Smooth muscle cell of the brain vasculature (primary cell): Measurements from ENCODE around the gene TEX2.
A peak's percentile ranks its signal among the peaks of the same experiment; 100 is the strongest.

Experiments used
- DNase-seq: peaks from one replicate; pipeline ENCODE4 v3.0.0-alpha.2; 2012; ENCODE audit warnings: low read depth, low spot score

TEX2 gene, protein sequence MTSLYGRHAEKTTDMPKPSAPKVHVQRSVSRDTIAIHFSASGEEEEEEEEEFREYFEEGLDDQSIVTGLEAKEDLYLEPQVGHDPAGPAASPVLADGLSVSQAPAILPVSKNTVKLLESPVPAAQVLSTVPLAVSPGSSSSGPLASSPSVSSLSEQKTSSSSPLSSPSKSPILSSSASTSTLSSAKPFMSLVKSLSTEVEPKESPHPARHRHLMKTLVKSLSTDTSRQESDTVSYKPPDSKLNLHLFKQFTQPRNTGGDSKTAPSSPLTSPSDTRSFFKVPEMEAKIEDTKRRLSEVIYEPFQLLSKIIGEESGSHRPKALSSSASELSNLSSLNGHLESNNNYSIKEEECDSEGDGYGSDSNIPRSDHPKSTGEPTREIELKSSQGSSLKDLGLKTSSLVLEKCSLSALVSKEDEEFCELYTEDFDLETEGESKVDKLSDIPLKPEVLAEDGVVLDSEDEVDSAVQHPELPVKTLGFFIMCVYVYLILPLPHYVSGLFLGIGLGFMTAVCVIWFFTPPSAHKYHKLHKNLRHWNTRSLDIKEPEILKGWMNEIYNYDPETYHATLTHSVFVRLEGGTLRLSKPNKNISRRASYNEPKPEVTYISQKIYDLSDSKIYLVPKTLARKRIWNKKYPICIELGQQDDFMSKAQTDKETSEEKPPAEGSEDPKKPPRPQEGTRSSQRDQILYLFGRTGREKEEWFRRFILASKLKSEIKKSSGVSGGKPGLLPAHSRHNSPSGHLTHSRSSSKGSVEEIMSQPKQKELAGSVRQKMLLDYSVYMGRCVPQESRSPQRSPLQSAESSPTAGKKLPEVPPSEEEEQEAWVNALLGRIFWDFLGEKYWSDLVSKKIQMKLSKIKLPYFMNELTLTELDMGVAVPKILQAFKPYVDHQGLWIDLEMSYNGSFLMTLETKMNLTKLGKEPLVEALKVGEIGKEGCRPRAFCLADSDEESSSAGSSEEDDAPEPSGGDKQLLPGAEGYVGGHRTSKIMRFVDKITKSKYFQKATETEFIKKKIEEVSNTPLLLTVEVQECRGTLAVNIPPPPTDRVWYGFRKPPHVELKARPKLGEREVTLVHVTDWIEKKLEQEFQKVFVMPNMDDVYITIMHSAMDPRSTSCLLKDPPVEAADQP

DNA sequence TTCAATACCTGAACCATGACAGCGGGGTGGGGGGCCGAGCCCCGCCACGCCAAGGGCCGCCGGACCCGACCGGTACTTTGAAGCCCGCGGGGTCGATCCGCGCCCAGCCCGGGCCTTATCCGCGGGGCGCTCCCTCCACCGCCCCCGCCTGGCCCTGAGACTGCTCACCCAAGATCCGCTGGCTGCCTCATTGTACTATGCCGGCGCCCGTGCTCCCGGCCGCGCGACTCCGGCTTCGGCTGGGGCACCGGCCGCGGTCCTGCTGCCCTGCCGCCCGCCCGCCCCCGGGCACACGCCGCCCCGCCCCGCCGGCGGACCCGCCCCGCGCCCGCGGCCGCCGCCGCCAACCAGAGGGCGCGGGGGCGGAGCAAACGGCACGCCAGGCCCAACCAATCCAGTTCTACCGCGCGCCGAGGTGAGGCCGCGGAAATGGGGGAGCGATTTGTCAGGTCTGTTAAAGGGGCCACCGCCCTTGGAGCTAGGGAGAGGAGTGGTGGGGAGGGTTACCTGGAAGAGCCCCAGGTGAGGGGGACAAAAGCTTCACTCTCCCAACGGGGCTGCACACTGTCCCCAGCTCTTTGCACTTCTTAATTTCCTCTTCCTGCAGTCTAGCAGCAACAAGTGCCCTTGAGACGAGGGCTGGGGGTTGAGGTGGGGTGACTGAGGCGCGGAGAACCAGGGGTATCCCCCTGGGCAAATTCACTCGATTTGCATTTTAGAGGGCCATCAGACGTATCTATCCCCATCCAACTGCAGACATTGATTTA is at the start of gene TEX2:
TEX2 (minus strand) TSS at position 261 of the 767 bp plus-strand sequence. CDS start 49,043 bp downstream, outside the sequence.
- DNase-seq: peak; percentile 40

DNA sequence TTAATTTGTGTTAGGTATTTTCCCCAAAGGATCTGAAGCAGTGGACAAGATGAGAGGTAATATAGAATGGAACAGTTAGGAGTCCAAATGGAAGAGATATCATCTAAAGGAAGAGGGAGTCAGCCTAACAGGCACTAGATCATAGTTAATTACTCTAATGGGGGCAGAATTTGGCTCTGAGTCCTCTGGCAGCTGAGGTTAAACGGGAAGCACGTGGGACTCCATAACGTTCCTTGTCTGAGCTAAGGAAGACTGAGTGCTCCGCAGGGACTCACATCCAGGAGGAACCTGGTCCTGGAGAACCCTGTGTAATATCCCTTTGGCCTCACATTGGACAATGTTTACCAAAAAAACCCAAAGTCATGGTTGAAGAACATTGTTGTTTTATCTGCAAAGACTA is 46.6 kb upstream of the TEX2 start:
- DNase-seq: no peak

DNA sequence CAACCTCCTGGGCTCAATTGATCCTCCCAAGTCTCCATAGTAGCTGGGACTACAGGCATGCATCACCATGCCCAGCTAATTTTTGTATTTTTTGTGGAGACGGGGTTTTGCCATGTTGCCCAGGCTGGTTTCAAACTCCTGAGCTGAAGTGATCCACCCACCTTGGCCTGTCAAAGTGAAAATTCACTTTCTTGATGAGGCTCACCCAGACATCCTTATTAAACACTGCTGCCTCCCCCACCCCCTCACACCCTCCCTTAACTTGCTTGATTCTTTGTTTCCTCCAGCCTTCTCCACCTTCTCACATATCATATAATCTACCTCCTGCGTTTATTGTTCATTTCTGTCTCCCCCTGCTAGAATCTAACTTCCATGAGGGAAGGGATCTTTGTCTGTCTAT is 46.0 kb upstream of the TEX2 start:
- no peak for DNase-seq

DNA sequence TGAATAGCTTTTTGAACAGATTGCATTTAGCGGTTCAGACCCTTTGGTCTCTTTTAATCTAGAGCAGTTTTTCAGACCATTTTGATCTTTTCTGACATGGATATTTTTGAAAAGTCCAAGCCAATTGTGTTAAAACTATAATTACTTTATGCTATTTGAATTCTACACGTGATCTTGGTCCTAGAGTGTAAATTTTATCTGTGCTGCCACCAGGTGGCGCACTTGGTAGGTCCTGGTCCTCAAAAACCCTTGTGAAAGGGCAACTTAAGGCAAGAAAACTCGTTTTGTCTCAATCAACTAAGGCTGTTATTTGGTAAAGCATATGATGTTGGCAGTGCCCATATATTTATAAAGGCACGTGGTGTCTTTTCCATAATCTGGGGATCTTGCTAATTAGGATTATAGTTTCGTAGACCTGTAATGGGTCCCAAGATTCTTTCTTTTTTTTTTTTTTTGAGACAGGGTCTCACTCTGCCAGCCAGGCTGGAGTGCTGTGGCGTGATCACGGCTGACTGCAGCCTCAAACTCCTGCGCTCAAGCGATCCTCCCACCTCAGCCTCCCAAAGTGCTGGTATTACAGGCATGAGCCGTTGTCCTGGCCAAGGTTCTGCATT is 43.9 kb upstream of the TEX2 start:
- DNase-seq: peak; percentile 61

DNA sequence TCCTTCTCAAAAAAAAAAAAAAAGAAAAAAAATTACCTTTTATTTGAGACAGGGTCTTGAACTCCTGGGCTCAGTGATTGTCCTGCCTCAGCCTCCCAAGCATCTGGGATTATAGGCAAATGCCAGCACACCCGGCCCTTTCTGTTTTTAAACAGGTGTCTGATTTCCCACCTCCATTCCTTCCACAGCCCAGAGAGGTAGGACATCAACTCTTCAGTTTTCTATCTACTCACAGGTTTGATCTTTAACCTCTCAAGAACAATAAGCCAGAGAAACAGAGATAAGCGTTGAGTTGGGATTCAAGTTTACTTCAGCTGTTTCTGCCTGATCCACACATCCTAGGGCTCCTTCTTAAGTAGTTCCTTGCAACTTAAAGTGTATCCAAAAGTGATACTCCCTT is 41.5 kb upstream of the TEX2 start:
- DNase-seq: no peak

DNA sequence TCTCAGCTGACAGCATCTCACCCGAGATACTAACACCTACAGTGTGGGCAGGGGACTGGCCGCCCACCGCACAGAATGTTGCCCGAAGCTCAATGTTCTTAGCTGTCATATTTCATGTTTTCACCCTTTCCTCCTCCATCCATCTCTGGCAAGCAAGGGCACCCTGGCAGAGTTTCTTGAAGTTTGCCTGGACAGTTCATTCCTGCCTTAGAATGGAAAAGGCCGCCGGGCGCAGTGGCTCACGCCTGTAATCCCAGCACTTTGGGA is 37.6 kb upstream of the TEX2 start:
- no peak for DNase-seq

DNA sequence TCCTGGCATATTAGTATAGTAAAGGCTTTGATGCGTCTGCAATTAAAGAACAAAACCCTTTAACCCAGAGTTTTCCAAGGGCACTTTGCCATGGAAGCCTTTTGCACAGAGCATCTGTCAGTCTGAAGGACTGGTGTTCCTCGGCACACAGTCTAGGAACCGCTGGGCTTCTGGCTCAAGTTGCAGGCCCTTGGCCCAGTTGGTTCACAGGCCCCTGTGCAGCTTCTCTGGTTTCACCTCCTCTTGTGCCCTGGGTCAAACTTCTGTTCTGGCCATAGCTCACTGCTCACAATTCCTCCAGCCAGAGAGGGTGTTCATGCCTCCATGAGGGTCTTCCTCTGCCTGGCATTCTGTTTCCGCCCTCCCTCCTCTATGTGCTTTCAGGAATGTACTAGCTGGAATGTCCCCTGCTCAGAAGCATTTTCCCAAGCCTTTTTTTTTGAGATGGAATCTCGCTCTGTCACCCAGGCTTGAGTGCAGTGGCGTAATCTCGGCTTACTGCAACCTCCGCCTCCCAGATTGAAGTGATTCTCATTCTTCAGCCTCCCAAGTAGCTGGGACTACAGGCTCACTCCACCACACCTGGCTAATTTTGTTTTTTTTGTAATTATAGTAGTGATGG is 34.5 kb upstream of the TEX2 start:
- DNase-seq: no peak

DNA sequence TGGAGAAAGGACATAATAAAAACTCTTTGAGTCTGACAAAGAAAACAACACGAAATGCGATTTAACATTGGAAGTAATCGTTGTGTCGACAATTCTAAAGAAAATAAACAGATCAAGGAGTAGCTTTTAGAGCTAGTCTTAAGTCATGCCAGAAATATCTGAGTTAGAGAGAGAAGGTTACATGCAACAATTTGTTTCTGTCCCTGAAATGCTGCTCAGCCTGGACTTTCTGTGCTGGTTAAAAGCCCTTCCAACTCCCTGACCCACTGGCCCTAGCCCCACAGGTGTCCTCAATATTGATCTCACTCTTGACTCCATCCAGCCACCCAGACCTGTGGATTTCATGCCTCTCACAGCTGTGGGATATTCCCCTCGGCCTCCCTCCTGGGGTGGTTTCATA is 33.2 kb upstream of the TEX2 start:
- DNase-seq: peak; percentile 62

DNA sequence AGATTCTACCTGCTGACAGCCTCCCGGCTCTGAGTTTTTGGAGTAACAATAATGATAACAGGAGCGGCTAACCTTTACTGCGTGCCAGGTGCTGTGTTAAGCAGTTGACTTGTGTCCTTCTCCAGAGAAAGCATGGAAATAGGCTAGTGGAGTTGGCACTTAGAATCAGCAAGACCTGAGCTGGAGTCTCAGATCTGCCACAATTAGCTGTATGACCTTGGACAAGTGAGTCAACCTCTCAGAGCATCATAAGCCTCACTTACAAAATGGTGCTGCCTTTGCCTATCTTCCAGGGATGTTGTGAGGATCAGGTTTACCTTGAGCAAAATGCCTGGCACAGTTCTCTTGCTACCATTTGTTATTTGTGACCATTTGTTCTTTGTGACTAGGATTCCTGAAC is 32.1 kb upstream of the TEX2 start:
- DNase-seq: no peak

DNA sequence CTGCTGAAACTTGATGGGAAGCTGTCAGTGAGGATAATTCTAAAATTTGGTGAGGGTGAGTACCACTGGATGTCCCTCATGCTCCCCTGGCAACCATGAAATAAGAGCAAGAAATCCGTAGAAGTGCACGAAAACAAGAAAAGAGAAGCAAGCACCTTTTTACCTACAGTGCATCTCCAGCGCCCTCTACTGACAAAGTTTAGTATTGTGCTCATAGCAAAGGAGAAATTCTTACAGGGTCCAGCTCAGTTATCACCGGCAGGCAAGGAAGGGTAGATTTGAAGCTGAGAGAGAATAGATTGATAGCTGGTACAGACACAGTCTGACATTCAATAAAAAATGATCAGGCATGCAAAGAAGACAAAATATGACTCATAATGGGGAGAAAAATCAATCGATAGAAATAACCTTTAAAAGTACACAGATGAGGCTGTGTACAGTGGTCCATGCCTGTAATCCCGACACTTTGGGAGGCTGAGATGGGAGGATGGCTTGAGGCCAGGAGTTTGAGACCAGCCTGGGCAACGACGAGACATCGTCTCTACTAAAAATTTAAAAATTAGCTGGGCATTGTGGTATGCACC is 28.3 kb upstream of the TEX2 start:
- no peak for DNase-seq

DNA sequence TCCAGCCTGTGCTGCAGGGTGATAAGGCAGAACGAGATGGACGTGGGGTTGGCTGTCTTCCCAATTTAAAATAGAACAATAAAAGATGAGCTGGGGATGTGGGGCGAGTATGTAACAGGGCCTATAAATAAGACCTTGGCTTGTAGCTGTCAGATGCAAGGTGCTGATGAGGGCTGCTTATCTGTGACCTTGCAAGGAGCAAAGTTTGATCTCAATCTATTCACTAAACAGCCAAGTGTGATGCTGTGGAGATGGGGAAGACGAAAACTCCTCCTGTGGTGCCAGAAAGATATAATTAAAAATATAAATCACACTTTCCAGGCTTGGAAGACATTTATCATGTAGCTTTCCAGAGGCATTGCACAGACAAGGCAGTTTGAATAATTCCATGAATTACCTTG is 26.7 kb upstream of the TEX2 start:
- DNase-seq: no peak

DNA sequence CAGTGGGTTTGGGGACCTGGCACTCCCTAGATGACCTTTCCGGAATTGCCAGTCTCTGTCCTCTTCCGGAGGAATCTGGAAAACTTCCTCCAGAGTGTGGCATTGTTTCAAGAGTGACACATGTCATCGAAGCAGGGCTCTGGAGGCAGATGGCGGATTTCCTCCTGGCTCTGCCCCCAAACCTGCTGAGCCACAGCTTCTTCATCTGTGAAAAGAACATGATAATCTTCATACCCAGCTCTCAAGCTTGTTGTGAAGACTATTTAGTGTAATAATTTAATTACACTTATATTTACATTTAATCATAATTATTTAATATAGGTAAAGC is 19.7 kb upstream of the TEX2 start:
- DNase-seq: no peak

DNA sequence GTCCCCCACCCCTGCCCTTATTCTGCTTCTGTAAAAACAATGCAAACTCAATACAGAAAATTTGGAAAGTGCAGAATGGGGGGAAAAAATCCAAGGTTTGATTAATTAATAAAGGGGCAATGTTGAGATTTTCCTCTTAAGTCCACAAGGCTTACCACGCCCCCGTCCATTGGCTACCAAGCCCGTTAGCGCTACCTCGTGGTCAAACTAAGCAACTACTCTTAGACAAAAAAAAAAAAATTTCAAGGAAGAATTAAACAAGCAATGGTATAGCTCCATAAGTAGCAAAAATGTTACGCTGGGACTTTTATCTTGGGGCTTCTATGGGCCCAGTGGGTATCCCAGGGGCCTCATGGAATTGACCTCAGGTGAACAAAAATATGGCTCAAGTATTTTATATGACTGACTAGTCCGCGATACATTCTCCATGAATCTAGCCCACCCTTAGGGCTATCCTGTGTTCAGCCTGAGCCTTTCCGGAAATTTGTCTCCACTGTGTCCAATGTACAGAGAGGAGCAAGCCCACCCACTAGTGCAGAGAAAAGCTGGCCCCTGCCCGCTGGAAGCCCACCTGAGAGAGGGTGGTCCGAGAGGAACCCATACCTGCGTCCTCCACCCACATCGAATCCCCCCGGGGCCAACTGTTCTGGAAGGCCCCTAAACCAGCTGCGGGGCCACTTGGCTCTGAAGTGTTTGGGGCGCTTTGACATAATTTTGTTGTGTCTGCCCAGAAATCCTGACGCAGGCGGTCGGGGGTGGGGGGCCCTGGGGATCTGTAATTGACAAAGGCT is 19.1 kb upstream of the TEX2 start:
- DNase-seq: peak; percentile 57

DNA sequence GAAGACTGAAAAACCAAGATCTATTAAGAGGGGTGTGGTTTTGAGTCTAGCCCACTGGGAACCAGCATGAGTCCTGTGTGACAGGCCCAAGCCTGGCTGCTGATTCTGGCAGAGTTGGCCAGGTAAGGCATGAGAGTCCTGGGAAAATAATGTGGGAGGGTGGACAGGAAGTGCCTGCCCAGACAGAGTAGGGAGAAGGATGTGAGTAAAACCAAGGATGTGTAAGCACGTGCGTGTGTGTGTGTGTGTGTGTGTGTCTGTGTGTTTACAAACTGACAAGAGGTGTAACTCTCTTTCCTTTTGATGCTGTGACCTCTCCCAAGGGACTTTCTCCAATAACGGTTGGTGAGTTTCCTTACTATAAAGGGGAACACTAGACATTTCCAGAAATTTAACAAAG is 15.6 kb upstream of the TEX2 start:
- no peak for DNase-seq

DNA sequence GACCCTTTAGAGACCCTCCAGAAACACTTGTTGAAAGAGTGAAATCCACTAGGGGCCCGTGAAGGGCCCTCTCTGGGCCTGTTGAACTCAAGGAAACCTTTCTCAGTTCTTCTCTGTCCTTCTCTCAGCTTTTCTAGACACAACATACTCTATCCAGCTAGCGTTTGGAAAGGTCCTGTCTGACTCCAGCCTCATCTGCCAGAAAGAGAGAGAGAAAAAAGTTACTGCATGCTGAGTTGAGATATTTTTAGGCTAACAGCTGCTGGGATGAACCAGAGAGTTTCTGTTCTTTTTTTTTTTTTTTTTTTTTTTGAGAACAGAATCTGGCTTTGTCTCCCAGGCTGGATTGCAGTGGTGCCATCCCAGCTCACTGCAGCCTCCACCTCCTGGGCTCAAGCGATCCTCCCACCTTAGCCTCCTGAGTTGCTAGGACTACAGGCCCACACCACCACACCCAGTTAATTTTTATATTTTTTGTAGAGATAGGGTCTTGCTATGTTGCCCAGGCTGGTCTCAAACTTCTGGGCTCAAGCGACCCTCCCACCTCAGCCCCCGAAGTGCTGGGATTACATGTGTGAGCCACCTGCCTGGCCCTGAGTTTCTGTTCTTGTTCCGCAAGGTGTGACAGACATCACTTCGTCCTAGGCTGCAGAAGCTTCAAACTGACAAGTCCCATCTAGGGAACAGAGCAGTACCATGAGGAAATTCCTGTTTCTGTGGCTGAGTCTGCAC is 14.9 kb upstream of the TEX2 start:
- DNase-seq: no peak

DNA sequence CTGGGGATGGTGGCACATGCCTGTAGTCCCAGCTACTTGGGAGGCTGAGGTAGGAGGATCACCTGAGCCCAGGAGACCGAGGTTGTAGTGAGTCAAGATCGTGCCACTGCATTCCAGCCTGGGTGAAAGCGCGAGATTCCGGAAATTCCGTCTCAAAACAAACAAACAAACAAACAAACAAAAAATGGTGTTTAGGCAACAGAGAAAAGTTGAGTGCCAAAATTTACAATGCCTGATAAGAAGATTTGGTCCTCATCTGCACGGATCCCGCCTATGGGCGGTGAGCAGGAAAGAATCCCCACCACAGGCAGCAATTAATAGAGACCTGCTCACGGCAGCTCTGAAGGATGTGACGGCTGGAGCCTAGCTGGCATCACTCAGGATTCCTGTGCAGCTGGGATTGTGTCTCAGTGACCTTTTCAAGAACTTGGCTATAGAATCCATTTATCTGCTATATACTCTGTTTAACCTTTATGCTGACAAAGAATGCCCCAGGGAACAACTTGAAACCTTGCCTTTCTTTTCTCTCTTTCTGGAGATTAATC is 14.0 kb upstream of the TEX2 start:
- no peak for DNase-seq

DNA sequence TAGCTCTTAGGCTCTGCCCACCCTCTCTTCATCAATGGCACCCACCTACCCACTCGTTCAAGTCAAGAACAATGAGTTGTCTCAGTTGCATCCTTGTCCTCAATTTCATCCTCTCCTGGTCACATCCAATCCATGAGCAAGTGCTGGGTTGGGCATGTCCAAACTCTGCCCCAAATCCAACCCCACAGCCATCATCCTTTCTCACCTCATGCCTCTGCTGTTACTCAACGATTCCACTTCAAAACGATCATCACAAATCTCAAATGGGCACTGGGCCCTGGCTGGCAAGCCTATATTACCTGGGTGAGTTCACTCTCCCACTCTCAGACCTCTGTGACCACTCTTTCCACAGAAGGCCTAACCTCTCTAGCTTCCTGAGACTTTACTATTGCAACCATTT is 12.0 kb upstream of the TEX2 start:
- DNase-seq: no peak

DNA sequence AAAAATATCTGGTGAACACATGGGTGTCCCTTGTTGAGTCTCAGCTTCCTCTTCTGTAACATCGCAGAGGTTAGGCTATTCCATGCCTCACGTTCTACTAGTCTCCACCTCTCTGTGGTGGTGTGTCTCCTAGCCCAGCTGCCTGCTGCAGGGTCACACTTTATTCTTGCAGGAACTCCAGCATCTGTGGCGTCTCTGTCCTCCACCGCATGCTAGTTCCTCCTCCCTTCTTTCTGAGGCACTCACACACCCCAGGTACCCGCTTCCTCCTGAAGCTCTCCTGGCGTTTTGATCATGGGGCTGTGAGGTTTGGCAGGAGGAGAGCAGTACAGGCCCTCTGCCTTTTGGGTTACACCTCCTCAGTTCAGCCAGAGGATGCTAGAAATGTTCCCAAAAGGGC is 9.9 kb upstream of the TEX2 start:
- DNase-seq: no peak

DNA sequence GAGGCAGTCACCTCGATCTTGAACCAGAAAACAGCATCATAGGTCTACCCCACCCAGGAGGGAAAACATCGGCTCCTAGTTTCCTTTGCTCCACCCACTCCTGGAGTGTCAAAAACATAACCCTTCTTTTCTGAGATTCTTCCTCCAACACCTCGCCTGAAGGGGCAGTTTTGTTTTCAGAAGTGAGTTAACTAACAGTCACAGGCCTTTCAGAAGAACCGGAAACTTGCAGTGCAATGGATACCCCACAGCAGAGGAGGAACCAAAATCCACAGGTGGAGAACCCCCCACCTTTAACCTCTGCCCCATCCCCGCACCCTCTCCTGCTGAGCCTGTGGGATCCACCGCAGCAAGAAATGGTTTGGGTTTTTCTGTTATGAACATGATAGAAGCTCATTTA is 7.8 kb upstream of the TEX2 start:
- DNase-seq: no peak
